Stomach (tissue), 9 donors: Measurements from ENCODE around the gene ATF5. TPM values are rescaled to one million over a fixed set of nuclear protein-coding genes. Genes with fewer than 3 reads are reported as not detected.

Source experiments
- DNase-seq, 2 donors: peaks; one replicate each; pipeline versions ENCODE4 v3.0.0 to v3.0.0-alpha.2; 2013 to 2019
- H3K27ac ChIP-seq, 5 donors: fragments of 200-600 bp in 4 of 5; sonication (generic) in 4 of 5; one replicate each; pipeline ENCODE4 v1.5.1; 2013 to 2019; ENCODE audit warnings: mild to moderate bottlenecking in 1 of 5, moderate library complexity in 1 of 5
- H3K27me3 ChIP-seq, 3 donors: fragments of 200-600 bp; sonication (generic); one replicate each; pipeline ENCODE4 v1.5.1; 2017 to 2019; ENCODE audit warnings: mixed run types in 1 of 3
- H3K36me3 ChIP-seq, 4 donors: fragments of 200-600 bp; sonication (generic); 1 replicate in 3 of 4; 2 replicates in 1 of 4; pipeline ENCODE4 v1.5.1; 2016 to 2019
- H3K4me1 ChIP-seq, 4 donors: fragments of 200-600 bp; sonication (generic); one replicate each; pipeline ENCODE4 v1.5.1; 2016 to 2019
- H3K4me3 ChIP-seq, 4 donors: fragments of 200-600 bp; sonication (generic) in 3 of 4; one replicate each; pipeline ENCODE4 v1.5.1; 2016 to 2019; ENCODE audit warnings: mild to moderate bottlenecking in 1 of 4
- H3K9me3 ChIP-seq, 4 donors: fragments of 200-600 bp; sonication (generic); one replicate each; pipeline ENCODE4 v1.5.1; 2016 to 2019
- EP300 ChIP-seq: sonication (generic); formaldehyde crosslinking; IDR thresholded peaks from one replicate; pipeline ENCODE4 v1.6.1; 2017; ENCODE audit warnings: antibody characterized with exemption
- POLR2A ChIP-seq, 4 donors: fragments of 450-650 bp; IDR thresholded peaks; one replicate each; pipeline ENCODE4 v1.6.1; 2016; ENCODE audit warnings: antibody characterized with exemption in 4 of 4, control low read depth in 2 of 4, mild to moderate bottlenecking in 1 of 4, moderate library complexity in 1 of 4
- POLR2AphosphoS5 ChIP-seq, 3 donors: sonication (generic); formaldehyde crosslinking; IDR thresholded peaks; one replicate each; pipeline ENCODE4 v1.6.1; 2016; ENCODE audit warnings: antibody characterized with exemption in 3 of 3
- WGBS, 5 donors: extraction: QIAGEN DNeasy Blood & Tissue Kit in 3 of 5; methylation state at CpG; one replicate each; pipeline versions ENCODE4 v1.1.5 to v1.1.7; 2013 to 2018; 5-methylcytosine and 5-hydroxymethylcytosine counted together
- intact Hi-C: fragments of 100-400 bp; cut with DNase I; formaldehyde crosslinking; loops from one replicate; pipeline ENCODE4 v1.15.1; 2023; ENCODE audit warnings: low total_unique reads
- polyA plus RNA-seq, 3 donors: library from polyadenylated mRNA; stranded (reverse); fragments of 200-250 nt; gene quantifications; one replicate each; pipeline ENCODE4 v1.2.3, GENCODE V29; 2013
- total RNA-seq, 5 donors: library from RNA; depleted of rRNA; stranded (reverse); fragments of >200 nt; gene quantifications; one replicate each; pipeline versions ENCODE4 v1.1.0 to v1.2.3, GENCODE V29; 2014 to 2016
- TF ChIP-seq, protein P1 (sequence below), 7 experiments: fragments of 450-650 bp in 4 of 7; fragments of 200-600 bp in 3 of 7; sonication (generic) in 3 of 7; IDR thresholded peaks; one replicate each; pipeline ENCODE4 v1.5.1; 2016 to 2019; ENCODE audit warnings: antibody characterized with exemption in 7 of 7, control low read depth in 2 of 7, mild to moderate bottlenecking in 1 of 7
- donor health status: healthy with polysubstance abuse.
- donor health status: Bipolar disorder and iron deficiency.
- donor health status: healthy.

ATF5 gene
- total and polyA plus RNA-seq, 8 donors: 2.2 to 40.3 (median 9.9) TPM

DNA sequence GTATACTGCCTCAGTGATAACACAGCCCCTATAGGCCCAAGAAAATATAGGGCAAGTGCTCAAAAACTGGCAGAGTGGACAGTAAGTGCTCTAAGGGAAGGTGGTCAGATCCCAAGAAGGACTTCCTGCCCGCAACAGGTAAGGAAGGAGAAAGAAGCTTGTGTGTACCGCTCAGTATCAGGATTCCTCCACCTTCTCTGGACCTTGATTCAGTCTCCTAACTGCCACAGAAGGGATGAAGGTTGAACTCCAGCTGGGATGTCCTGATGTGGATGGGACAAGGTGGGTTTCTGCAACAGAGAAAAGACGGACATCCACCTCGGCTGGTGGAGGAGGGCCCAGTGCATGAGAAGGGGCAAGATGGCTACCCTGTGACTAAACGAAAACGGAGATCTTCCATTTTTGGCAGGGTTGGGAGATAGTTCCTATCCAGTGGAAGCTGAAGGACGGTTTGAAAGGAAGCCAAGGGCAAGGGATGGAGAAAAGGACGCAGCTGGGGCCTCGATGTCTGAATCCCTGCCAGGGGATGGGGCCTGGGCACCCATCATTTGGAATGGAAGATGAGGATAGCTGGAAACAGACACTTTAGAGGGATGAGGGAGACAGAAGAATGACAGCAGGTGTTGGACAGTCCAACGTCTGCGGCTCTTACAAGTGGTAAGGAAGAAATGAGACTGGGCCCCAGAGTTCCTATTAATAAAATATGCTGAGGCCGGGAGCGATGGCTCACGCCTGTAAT lies 1.3 kb upstream of the ATF5 start:
- H3K36me3 ChIP-seq: peaks cover 18 to 67% (median 49%) of the 10 kb centered on the region in 4 donors
- peaks cover 15 to 69% (median 42%) of the 10 kb centered on the region in 4 donors for H3K4me1 ChIP-seq
- H3K27ac ChIP-seq: peak overlapping the region in 3 of 5 donors; percentile 92 to 99 (median 94)
- no peaks in the 10 kb centered on the region for H3K27me3 ChIP-seq
- intact Hi-C loops: no loop called here
- 81 to 91% (median 83%) methylated on average over 14 of the region's 14 CpGs for WGBS, 5 donors
- DNase-seq: no peak
- H3K4me3 ChIP-seq: peak overlapping the region in 3 of 4 donors; percentile 93 to 100 (median 97)
- no peaks in the 10 kb centered on the region for H3K9me3 ChIP-seq
- TF ChIP-seq, protein P1, sequence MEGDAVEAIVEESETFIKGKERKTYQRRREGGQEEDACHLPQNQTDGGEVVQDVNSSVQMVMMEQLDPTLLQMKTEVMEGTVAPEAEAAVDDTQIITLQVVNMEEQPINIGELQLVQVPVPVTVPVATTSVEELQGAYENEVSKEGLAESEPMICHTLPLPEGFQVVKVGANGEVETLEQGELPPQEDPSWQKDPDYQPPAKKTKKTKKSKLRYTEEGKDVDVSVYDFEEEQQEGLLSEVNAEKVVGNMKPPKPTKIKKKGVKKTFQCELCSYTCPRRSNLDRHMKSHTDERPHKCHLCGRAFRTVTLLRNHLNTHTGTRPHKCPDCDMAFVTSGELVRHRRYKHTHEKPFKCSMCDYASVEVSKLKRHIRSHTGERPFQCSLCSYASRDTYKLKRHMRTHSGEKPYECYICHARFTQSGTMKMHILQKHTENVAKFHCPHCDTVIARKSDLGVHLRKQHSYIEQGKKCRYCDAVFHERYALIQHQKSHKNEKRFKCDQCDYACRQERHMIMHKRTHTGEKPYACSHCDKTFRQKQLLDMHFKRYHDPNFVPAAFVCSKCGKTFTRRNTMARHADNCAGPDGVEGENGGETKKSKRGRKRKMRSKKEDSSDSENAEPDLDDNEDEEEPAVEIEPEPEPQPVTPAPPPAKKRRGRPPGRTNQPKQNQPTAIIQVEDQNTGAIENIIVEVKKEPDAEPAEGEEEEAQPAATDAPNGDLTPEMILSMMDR (IDR thresholded peaks at IDR 0.05): no peak
- TF ChIP-seq EP300 (no peak), POLR2AphosphoS5 (IDR thresholded peaks at IDR 0.05) (no peak), POLR2A (IDR thresholded peaks at IDR 0.05) (no peak)

DNA sequence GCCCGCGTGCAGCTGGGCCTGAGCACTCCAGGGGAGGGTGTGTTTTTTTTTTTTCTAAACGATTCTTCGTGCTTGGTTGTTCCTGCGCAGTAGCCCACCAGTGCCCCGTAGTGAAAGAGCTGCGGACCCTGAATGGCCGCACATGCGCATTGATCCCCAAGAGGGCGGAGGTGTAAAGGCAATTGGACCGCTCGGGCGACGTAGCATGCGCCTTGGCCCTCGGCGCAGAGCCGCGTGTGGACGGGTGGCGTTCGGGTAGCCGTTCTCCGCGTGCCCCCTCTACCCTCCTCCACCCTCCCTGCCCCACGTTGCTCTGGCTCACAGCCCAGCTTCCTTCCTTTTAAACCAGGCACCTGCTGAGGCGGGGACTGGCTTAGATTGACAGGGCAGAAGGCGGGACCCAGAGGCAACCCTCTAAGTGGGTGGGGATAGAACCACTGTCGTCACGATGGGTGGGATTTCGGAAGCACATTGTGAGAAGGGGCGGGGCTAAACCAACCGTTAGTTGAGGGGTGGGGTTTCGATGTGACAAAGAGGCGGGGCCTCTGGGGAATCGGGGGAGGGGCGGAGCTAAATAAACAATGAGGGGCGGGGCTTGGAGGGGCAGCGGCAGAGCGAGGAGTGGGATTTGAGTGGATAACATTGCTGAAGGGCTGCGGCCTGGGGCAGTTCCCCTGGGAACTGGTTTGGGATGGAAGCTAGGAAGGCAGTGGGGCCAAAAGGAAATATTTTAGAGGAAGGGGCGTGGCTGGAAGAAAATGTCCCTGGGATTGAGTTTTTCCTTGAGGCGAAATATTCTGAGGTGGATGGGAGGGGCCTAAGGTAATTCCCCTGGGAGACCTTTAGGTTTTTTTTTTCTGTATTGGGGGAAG lies 842 bp downstream of the ATF5 start:
- Histone ChIP-seq H3K4me3 (peak overlapping the region; percentile 76 to 100 (median 95)), H3K4me1 (peaks cover 15 to 48% (median 32%) of the 10 kb centered on the region in 4 donors), H3K9me3 (no peaks in the 10 kb centered on the region), H3K27me3 (no peaks in the 10 kb centered on the region), H3K36me3 (peaks cover 7 to 55% (median 33%) of the 10 kb centered on the region in 4 donors), H3K27ac (peak overlapping the region; percentile 87 to 99 (median 94))
- DNase-seq: peak; percentile 91 to 98
- TF ChIP-seq, protein P1 (IDR thresholded peaks at IDR 0.05): peak in 1 of 7 experiments; percentile 35
- peak in 1 of 4 donors; percentile 60 for TF ChIP-seq POLR2A (IDR thresholded peaks at IDR 0.05)
- peak; percentile 34 to 97 (median 82) for TF ChIP-seq POLR2AphosphoS5 (IDR thresholded peaks at IDR 0.05)
- TF ChIP-seq EP300: no peak
- intact Hi-C loops: no loop called here
- WGBS, 5 donors: 3 to 5% (median 5%) methylated on average over 38 to 43 of the region's 43 CpGs

DNA sequence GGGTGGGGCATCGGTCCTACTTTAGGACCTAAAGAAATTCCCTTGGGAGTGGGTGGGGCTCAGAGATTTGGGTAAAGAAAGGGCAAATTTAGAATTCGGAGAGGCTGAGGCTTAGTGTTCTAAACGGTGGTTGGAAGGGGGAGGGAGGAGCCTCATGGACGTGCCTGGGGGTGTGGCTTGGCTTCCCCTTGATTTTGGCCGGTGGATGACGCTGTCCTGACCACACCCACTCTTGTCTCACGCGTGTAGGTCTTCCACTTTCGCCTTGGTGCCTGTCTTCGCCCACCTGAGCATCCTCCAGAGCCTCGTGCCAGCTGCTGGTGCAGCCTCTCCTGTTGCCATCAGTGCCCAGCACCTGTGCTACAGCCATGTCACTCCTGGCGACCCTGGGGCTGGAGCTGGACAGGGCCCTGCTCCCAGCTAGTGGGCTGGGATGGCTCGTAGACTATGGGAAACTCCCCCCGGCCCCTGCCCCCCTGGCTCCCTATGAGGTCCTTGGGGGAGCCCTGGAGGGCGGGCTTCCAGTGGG lies 1.5 kb downstream of the ATF5 start:
- intact Hi-C loops: no loop called here

More for the DNA sequence above, 1.5 kb downstream of the ATF5 start:
- Histone ChIP-seq H3K4me1 (peaks cover 15 to 41% (median 30%) of the 10 kb centered on the region in 4 donors), H3K36me3 (peaks cover 6 to 48% (median 29%) of the 10 kb centered on the region in 4 donors), H3K4me3 (peak overlapping the region in 3 of 4 donors; percentile 93 to 100 (median 97)), H3K9me3 (no peaks in the 10 kb centered on the region), H3K27ac (peak overlapping the region in 4 of 5 donors; percentile 24 to 99 (median 93)), H3K27me3 (no peaks in the 10 kb centered on the region)
- peak in 1 of 2 donors; percentile 68 for DNase-seq
- 60 to 67% (median 64%) methylated on average over 15 of the region's 15 CpGs for WGBS, 5 donors
- no peak for TF ChIP-seq POLR2A (IDR thresholded peaks at IDR 0.05)
- no peak for TF ChIP-seq POLR2AphosphoS5 (IDR thresholded peaks at IDR 0.05)
- TF ChIP-seq, protein P1 (IDR thresholded peaks at IDR 0.05): no peak
- no peak for TF ChIP-seq EP300
